Calu3 (cell line): ENCODE results near the gene PDE7B. TPM values are rescaled to one million over a fixed set of nuclear protein-coding genes. Genes with fewer than 3 reads are reported as not detected.

Experiments used
- BruUV-seq: library from RNA; stranded (reverse); fragments of 400-500 nt; replicated peaks from 2 replicates; lab custom pipeline; 2021; lab: Mats Ljungman, UMichigan
- CTCF ChIA-PET: fragments of 300-600 bp; sonication (Branson Sonifier 250); formaldehyde crosslinking; loops from one replicate; lab custom pipeline; 2022; ENCODE audit warnings: antibody characterized with exemption; lab: Charles Lee
- DNase-seq: peaks from one replicate; pipeline ENCODE4 v3.0.0; 2022
- H3K27ac Mint-ChIP-seq: one replicate; pipeline ENCODE4 v1.8.0; 2022; ENCODE audit warnings: mixed read lengths; ENCODE audit not compliant: unreplicated experiment
- H3K27me3 Mint-ChIP-seq: one replicate; pipeline ENCODE4 v1.8.0; 2022; ENCODE audit warnings: mixed read lengths; ENCODE audit not compliant: unreplicated experiment
- H3K36me3 Mint-ChIP-seq: one replicate; pipeline ENCODE4 v1.8.0; 2022; ENCODE audit warnings: mild to moderate bottlenecking, moderate library complexity, mixed read lengths; ENCODE audit not compliant: insufficient read depth, unreplicated experiment
- H3K4me1 Mint-ChIP-seq: one replicate; pipeline ENCODE4 v1.8.0; 2022; ENCODE audit warnings: mild to moderate bottlenecking, low read depth, mixed read lengths; ENCODE audit not compliant: unreplicated experiment
- H3K4me3 Mint-ChIP-seq: one replicate; pipeline ENCODE4 v1.8.0; 2022; ENCODE audit warnings: mild to moderate bottlenecking, low read depth, moderate library complexity, mixed read lengths; ENCODE audit not compliant: unreplicated experiment
- H3K9me3 Mint-ChIP-seq: one replicate; pipeline ENCODE4 v1.8.0; 2022; ENCODE audit warnings: low read depth, mixed read lengths; ENCODE audit not compliant: unreplicated experiment
- intact Hi-C: fragments of 100-400 bp; cut with micrococcal nuclease; formaldehyde crosslinking; loops from one replicate; pipeline ENCODE4 v1.10.0; 2022; ENCODE audit not compliant: unreplicated experiment
- total RNA-seq: library from RNA; stranded (reverse); gene quantifications from 2 replicates; pipeline ENCODE4 v1.2.3, GENCODE V29; 2022
- TF ChIP-seq, protein P1 (sequence below): fragments of 200-600 bp; IDR thresholded peaks from one replicate; pipeline ENCODE4 v1.8.0; 2022; ENCODE audit warnings: antibody characterized with exemption; ENCODE audit not compliant: unreplicated experiment

Gene PDE7B
- total RNA-seq, 1 experiment from 2014 or later: 0.09 TPM

DNA sequence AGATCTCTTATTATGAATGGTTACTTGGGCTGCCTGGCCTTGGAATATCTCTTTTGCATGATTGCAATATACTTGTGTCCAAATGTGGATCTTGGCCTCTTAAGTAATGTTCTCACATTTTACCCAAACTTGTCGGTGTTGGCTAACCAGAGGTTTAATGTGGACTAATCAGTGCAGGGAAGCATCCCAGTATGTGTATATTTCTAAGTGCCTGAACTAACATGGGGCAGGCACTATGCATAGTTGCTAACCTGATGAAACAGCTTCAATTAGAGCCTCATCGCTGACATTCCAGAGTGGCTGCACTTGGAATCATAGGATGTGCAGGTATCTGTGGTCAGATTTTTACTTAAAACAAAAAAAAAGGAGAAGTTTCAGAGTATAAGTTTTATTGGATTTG lies 160.0 kb downstream of the PDE7B start:
- no peaks in the 10 kb centered on the region for H3K27me3 Mint-ChIP-seq
- TF ChIP-seq, protein P1, sequence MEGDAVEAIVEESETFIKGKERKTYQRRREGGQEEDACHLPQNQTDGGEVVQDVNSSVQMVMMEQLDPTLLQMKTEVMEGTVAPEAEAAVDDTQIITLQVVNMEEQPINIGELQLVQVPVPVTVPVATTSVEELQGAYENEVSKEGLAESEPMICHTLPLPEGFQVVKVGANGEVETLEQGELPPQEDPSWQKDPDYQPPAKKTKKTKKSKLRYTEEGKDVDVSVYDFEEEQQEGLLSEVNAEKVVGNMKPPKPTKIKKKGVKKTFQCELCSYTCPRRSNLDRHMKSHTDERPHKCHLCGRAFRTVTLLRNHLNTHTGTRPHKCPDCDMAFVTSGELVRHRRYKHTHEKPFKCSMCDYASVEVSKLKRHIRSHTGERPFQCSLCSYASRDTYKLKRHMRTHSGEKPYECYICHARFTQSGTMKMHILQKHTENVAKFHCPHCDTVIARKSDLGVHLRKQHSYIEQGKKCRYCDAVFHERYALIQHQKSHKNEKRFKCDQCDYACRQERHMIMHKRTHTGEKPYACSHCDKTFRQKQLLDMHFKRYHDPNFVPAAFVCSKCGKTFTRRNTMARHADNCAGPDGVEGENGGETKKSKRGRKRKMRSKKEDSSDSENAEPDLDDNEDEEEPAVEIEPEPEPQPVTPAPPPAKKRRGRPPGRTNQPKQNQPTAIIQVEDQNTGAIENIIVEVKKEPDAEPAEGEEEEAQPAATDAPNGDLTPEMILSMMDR: no peak
- DNase-seq: no peak

DNA sequence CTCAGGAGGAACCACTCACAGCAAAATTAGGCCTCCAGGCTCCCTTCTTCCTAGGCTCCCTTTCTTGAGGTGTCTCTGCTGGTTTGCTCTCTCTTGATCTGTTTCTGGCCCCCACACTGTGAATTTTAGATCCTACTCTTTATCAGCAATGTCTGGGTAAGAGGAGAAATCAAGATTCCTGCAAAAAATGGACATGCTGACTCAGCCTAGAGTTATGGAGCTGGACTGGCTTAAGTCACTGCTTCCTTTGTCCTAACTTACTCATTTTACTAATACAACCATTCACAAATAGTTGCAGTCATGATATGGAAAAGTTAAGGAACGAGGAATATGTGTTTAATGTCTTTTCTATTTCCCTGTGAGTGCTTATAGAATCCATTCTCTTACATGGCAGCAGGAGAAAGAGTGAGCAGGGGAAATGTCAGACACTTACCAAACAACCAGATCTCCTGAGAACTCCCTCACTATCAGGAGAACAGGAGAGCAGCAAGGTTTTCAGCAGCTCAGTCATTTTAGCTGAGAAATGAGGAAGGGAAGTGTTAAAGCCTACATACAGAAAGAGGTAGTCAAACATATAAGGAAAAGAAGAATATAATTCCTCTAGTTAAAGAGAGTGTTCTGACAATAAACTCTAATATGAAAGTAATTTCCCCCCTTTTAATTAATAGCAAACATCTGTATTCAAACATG lies 160.8 kb downstream of the PDE7B start:
- H3K27me3 Mint-ChIP-seq: no peaks in the 10 kb centered on the region
- CTCF ChIA-PET: no interaction called here
- peak overlapping the region; percentile 36 for H3K27ac Mint-ChIP-seq
- peaks cover 8% of the 10 kb centered on the region for H3K4me1 Mint-ChIP-seq
- peaks cover 4% of the 10 kb centered on the region for H3K9me3 Mint-ChIP-seq
- H3K36me3 Mint-ChIP-seq: no peaks in the 10 kb centered on the region
- no peak overlapping the region for H3K4me3 Mint-ChIP-seq
- no TSS peak for BruUV-seq
- intact Hi-C loops: no loop called here
- no peak for DNase-seq
- TF ChIP-seq, protein P1: no peak

More for the DNA sequence above, 160.0 kb downstream of the PDE7B start:
- intact Hi-C loops: no loop called here
- Mint-ChIP-seq H3K27ac (no peak overlapping the region), H3K9me3 (peaks cover 4% of the 10 kb centered on the region), H3K36me3 (no peaks in the 10 kb centered on the region), H3K4me1 (peaks cover 8% of the 10 kb centered on the region), H3K4me3 (no peak overlapping the region)
- no TSS peak for BruUV-seq
- CTCF ChIA-PET: no interaction called here

DNA sequence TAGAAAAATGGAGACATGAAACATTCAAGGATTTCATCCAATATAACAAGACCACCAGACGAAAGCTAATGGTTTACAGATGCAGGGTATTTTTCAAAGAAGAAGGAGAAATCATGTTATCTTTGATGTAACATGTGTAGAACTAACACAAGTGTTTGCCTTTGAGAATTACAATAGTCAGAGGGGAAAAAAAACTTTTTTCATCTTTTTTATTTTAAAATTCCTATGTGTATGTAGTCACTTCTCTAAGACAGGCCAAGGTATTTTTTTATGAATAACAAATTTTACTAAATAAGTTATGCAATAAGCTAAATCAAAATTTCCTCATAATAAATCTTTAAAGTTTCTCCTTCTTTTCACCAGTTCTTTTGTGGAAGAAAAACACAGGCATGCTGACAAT lies 161.4 kb downstream of the PDE7B start:
- H3K27ac Mint-ChIP-seq: no peak overlapping the region

DNA sequence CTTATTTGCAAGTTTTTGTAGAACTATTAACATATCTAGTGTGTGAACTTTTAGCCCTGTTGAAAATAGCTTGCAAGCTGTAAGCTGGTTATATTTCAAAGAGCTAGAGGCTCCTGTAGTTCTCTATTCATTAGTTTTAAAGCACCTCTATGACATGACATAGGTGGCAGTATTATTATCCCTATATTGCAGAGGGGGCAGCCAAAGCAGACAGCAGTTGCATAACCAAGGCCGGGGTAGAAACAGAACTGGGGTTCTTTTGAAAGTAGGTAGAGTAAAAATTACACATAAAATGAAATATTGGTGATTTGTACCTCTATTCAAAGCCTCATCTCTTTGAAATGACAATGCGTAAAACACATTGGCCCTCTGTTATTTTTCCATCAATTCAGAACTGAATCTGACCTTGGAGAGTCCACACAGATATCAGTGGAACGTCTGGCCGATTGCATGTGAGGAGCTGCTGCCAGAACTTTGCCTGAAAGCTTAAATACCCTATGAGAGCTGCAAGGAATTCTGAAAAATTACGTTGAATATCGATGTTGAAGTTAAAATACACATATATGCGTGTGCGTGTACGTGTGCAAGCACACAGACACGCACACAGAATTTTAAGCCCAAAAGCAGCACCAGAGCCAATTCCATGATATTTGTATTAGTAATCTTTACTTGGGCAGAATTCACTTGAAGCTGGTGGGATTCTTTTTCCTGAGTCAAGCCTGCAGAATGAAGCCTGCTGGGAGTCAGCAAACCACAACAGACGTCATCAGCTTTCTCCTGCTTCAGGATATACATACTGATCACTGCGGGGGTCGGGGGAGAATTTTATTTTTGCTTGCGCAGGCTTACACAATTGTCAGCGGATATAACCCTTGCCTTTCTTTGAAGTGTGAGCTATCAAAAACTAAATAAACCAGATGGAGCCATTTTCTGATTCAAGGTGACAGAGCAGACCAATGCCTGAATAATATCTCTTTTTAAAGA lies 163.2 kb downstream of the PDE7B start:
- intact Hi-C loops: no loop called here
- H3K9me3 Mint-ChIP-seq: peaks cover 2% of the 10 kb centered on the region
- H3K4me3 Mint-ChIP-seq: no peak overlapping the region
- H3K36me3 Mint-ChIP-seq: no peaks in the 10 kb centered on the region
- BruUV-seq: no TSS peak
- TF ChIP-seq, protein P1: no peak
- CTCF ChIA-PET: no interaction called here
- no peak overlapping the region for H3K27ac Mint-ChIP-seq
- DNase-seq: no peak
- no peaks in the 10 kb centered on the region for H3K27me3 Mint-ChIP-seq
- H3K4me1 Mint-ChIP-seq: peaks cover 8% of the 10 kb centered on the region

More for the DNA sequence above, 161.4 kb downstream of the PDE7B start:
- Mint-ChIP-seq H3K36me3 (no peaks in the 10 kb centered on the region), H3K4me1 (peaks cover 8% of the 10 kb centered on the region), H3K4me3 (no peak overlapping the region), H3K27me3 (no peaks in the 10 kb centered on the region), H3K9me3 (peaks cover 4% of the 10 kb centered on the region)
- CTCF ChIA-PET: no interaction called here
- no peak for DNase-seq
- TF ChIP-seq, protein P1: no peak
- BruUV-seq: no TSS peak
- intact Hi-C loops: no loop called here
